Lower leg skin (tissue), 3 donors: ENCODE measurements around the gene NUDT16L1.

ENCODE experiments used
- POLR2A ChIP-seq, 2 donors: fragments of 450-650 bp; IDR thresholded peaks; one replicate each; pipeline ENCODE4 v1.6.1; 2016 to 2017; ENCODE audit warnings: antibody characterized with exemption in 2 of 2, mild to moderate bottlenecking in 1 of 2, moderate library complexity in 1 of 2
- TF ChIP-seq, protein P1 (sequence below), 3 donors: fragments of 450-650 bp; IDR thresholded peaks; one replicate each; pipeline ENCODE4 v1.5.1; 2016; ENCODE audit warnings: antibody characterized with exemption in 3 of 3, mild to moderate bottlenecking in 3 of 3, moderate library complexity in 2 of 3

DNA sequence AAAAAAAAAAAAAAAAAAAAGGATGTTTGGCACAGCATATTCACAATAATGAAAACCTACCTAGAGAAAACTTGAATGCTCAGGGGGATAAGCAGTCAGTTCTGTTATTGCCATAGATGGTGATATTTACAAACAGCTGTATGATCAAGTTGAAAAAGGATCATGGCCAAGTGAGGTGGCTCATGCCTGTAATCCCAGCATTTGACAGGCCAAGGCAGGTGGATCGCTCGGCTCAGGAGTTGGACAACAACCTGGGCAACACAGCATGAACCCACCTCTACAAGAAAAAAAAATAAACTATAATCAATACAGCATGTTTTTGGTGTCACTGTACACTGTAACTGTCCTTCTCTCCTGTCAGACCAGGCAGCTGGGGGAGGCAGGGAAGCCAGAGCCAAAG lies 21.6 kb downstream of the NUDT16L1 start:
- no peak for TF ChIP-seq POLR2A (IDR thresholded peaks at IDR 0.05)
- TF ChIP-seq, protein P1, sequence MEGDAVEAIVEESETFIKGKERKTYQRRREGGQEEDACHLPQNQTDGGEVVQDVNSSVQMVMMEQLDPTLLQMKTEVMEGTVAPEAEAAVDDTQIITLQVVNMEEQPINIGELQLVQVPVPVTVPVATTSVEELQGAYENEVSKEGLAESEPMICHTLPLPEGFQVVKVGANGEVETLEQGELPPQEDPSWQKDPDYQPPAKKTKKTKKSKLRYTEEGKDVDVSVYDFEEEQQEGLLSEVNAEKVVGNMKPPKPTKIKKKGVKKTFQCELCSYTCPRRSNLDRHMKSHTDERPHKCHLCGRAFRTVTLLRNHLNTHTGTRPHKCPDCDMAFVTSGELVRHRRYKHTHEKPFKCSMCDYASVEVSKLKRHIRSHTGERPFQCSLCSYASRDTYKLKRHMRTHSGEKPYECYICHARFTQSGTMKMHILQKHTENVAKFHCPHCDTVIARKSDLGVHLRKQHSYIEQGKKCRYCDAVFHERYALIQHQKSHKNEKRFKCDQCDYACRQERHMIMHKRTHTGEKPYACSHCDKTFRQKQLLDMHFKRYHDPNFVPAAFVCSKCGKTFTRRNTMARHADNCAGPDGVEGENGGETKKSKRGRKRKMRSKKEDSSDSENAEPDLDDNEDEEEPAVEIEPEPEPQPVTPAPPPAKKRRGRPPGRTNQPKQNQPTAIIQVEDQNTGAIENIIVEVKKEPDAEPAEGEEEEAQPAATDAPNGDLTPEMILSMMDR (IDR thresholded peaks at IDR 0.05), result no peak
